ENCODE results near the gene CYTH4.

- no peak for TF ChIP-seq POLR2A (IDR thresholded peaks at IDR 0.05; ENCODE audit: low read length)
- TF ChIP-seq GATA1 (IDR thresholded peaks at IDR 0.05; ENCODE audit: low read depth, low read length) = no peak
Measured at GRCh38 chr22:37343348-37343747, 61.0 kb downstream of the CYTH4 start.

Measured in erythroblast (primary cell).